Heart left ventricle (tissue), 16 donors: ENCODE data around the gene NDUFB5. TPM values are rescaled to one million over a fixed set of nuclear protein-coding genes. Genes with fewer than 3 reads are reported as not detected.
A peak's percentile ranks its signal among the peaks of the same experiment; 100 is the strongest.

Experiments
- ATAC-seq, 4 donors: fragments of 200-7000 bp; cut with Tn5 transposase; one replicate each; pipeline ENCODE4 v1.9.1; 2020 to 2022; ENCODE audit warnings: moderate library complexity in 4 of 4, mild to moderate bottlenecking in 3 of 4, moderate number of reproducible peaks in 1 of 4
- DNase-seq, 5 donors: peaks; one replicate each; pipeline ENCODE4 v3.0.0-alpha.2; 2020
- H3K27ac ChIP-seq, 12 donors: fragments of 200-600 bp; sonication (generic) in 4 of 12; one replicate each; pipeline versions ENCODE4 v1.5.0 to v1.8.0; 2016 to 2022; ENCODE audit warnings: mild to moderate bottlenecking in 2 of 12
- H3K27me3 ChIP-seq, 9 donors: fragments of 200-600 bp; sonication (generic) in 2 of 9; one replicate each; pipeline versions ENCODE4 v1.5.1 to v1.8.0; 2016 to 2022; ENCODE audit warnings: mild to moderate bottlenecking in 3 of 9
- H3K36me3 ChIP-seq, 9 donors: fragments of 200-600 bp; sonication (generic) in 2 of 9; one replicate each; pipeline versions ENCODE4 v1.5.0 to v1.8.0; 2018 to 2022; ENCODE audit warnings: mild to moderate bottlenecking in 2 of 9
- H3K4me1 ChIP-seq, 12 donors: fragments of 200-600 bp; sonication (generic) in 4 of 12; one replicate each; pipeline versions ENCODE4 v1.5.0 to v1.8.0; 2016 to 2022; ENCODE audit warnings: mild to moderate bottlenecking in 3 of 12
- H3K4me3 ChIP-seq, 12 donors: fragments of 200-600 bp; sonication (generic) in 4 of 12; one replicate each; pipeline versions ENCODE4 v1.5.0 to v1.8.0; 2017 to 2022; ENCODE audit warnings: mild to moderate bottlenecking in 9 of 12, moderate library complexity in 4 of 12
- H3K9me3 ChIP-seq, 12 donors: fragments of 200-600 bp; sonication (generic) in 4 of 12; one replicate each; pipeline versions ENCODE4 v1.5.0 to v1.8.0; 2016 to 2022; ENCODE audit warnings: mild to moderate bottlenecking in 1 of 12
- POLR2A ChIP-seq, 2 donors: fragments of 450-650 bp; IDR thresholded peaks; one replicate each; pipeline ENCODE4 v1.6.1; 2017; ENCODE audit warnings: antibody characterized with exemption in 2 of 2, mild to moderate bottlenecking in 2 of 2, moderate library complexity in 2 of 2
- WGBS, 4 donors: extraction: QIAGEN DNeasy Blood & Tissue Kit in 2 of 4; methylation state at CpG; one replicate each; pipeline versions ENCODE4 v1.1.5 to v1.1.7; 2013 to 2018; 5-methylcytosine and 5-hydroxymethylcytosine counted together
- intact Hi-C, 10 donors: fragments of 100-400 bp; cut with DNase I; formaldehyde crosslinking; loops; one replicate each; pipeline versions ENCODE4 v1.11.1 to v1.14.2; 2022
- polyA plus RNA-seq, 2 donors: library from polyadenylated mRNA; stranded (reverse); fragments of 200-250 nt; gene quantifications; one replicate each; pipeline ENCODE4 v1.2.3, GENCODE V29; 2013
- total RNA-seq, 9 donors: library from RNA; depleted of rRNA in 2 of 9; stranded (reverse); fragments of >200 nt in 2 of 9; fragmentation: NEBNext Ultra II Directional in 3 of 9; extraction: Animal tissue kit (Norgen Biotek cat#: 25700) in 3 of 9; gene quantifications; one replicate each; pipeline versions ENCODE4 v1.1.0 to v1.2.4, GENCODE V29; 2016 to 2023
- TF ChIP-seq, protein P1 (sequence below), 12 donors: fragments of 200-600 bp; sonication (generic) in 4 of 12; IDR thresholded peaks; one replicate each; pipeline versions ENCODE4 v1.5.0 to v1.8.0; 2018 to 2022; ENCODE audit warnings: antibody characterized with exemption in 12 of 12, mild to moderate bottlenecking in 5 of 12
- donor health status: ischemic (EF 13 %, LVEDD 7.1; RV severe dilation, severe dysfunction).
- donor health status: healthy with polysubstance abuse.
- donor health status: DM: no; HTN: yes; CAD: no.
- donor health status: DM: no; HTN: no; CAD: no.
- donor health status: ischemic (EF 25% LVEDD 6.9; RV normal size, moderate dysfunction).
- donor health status: ischemic (EF 25% LVEDD 5.7; RV mildly dilated, moderate dysfunction).
- donor health status: healthy.
- donor health status: DM: yes; HTN: yes; CAD: no.
- donor health status: ischemic (EF 35%, LVEDD 5.7; RV mildly dilated, moderate dysfunction).
- donor health status: nonischemic (EF 11% LVEDD 7.7; RV severe dilation, severe dysfunction).
- donor health status: DM: yes; HTN: yes; CAD: no.
- donor health status: PGD.
- donor health status: ischemic (EF 29% LVEDD 5.4; RV normal size, mild dysfunction).
- donor health status: nonischemic (EF 23%, LVEDD 6.1; RV moderate dilation, normal function).

Gene NDUFB5
- total and polyA plus RNA-seq, 11 donors = 138 to 383 (median 317) TPM

DNA sequence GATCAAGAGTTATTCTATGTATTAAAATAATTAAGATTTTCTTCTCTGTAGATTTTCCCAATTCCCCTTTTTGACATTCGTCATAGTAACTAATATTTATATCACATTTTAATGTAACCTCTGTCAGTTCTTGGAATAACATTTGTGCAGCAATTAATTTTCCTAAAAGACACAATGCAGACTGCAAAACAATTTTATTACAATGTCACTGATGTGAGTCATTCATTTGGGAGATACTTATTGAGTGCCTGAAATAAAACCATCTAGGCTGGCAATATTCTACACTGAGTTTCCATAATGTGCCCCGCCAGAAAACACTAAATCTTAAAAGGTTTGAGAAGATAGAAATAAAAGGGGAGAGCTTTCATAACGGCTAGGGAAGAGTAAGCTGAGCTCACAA, 41.6 kb downstream of the NDUFB5 start:
- Histone ChIP-seq H3K27me3 (no peaks in the 10 kb centered on the region), H3K4me1 (no peaks in the 10 kb centered on the region), H3K36me3 (no peaks in the 10 kb centered on the region), H3K27ac (no peak overlapping the region), H3K9me3 (no peaks in the 10 kb centered on the region), H3K4me3 (no peak overlapping the region)
- TF ChIP-seq, protein P1, sequence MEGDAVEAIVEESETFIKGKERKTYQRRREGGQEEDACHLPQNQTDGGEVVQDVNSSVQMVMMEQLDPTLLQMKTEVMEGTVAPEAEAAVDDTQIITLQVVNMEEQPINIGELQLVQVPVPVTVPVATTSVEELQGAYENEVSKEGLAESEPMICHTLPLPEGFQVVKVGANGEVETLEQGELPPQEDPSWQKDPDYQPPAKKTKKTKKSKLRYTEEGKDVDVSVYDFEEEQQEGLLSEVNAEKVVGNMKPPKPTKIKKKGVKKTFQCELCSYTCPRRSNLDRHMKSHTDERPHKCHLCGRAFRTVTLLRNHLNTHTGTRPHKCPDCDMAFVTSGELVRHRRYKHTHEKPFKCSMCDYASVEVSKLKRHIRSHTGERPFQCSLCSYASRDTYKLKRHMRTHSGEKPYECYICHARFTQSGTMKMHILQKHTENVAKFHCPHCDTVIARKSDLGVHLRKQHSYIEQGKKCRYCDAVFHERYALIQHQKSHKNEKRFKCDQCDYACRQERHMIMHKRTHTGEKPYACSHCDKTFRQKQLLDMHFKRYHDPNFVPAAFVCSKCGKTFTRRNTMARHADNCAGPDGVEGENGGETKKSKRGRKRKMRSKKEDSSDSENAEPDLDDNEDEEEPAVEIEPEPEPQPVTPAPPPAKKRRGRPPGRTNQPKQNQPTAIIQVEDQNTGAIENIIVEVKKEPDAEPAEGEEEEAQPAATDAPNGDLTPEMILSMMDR (IDR thresholded peaks at IDR 0.05) = no peak
- TF ChIP-seq POLR2A (IDR thresholded peaks at IDR 0.05) = no peak
- DNase-seq = no peak
- no peak for ATAC-seq
- 79 to 86% (median 84%) methylated on average over 3 of the region's 3 CpGs for WGBS, 4 donors
- intact Hi-C loops = no loop called here

DNA sequence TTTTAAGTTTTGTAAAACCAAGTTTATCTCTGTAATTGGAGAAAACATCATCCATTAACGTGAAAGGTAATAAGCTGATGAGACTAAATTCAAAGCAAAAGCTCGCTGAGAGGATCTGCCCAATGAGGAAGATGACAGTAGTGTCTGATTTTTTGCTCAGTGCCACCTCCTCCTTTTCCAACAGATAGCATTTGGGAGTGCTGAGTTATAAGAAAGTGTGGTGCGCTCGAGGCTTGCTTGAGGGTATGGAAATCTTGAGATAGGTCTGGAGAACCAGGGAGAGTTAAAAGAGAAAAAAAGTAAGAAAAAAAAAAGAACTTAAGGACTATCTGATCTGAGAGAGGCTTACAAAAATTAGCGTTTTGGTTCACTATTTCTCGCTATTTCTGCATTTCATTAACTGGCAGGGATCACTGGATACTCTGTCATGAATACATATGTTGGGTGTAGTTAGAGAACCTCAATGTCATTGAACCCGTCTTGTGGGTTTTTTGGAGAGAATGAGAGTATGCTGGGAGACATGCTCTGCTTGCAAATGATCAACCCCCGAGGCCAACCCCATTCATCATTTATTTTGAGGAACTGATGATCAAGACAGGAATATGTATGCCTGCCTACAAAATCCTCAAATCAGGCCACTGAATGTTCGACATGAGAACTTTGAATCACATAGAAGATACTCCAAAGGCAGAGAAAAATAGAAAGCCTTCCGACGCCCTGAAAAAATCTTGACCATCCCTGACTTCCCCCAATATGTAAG, 47.3 kb downstream of the NDUFB5 start:
- intact Hi-C loops = loop anchor here in 6 of 10 donors (5.0 to 10.0 kb wide), 5 partner anchors 65 to 93 kb away; no protein-coding TSS in a partner anchor
- H3K27me3 ChIP-seq = no peaks in the 10 kb centered on the region
- no peak for TF ChIP-seq POLR2A (IDR thresholded peaks at IDR 0.05)
- TF ChIP-seq, protein P1 (IDR thresholded peaks at IDR 0.05) = no peak
- peak overlapping the region in 9 of 12 donors; percentile 88 to 97 (median 93) for H3K27ac ChIP-seq
- no peak for ATAC-seq
- peaks cover 0 to 26% (median 8%) of the 10 kb centered on the region in 12 donors for H3K4me1 ChIP-seq
- no peaks in the 10 kb centered on the region for H3K9me3 ChIP-seq
- peak overlapping the region in 11 of 12 donors; percentile 70 to 93 (median 88) for H3K4me3 ChIP-seq
- 56 to 62% (median 58%) methylated on average over 11 of the region's 11 CpGs for WGBS, 4 donors
- no peak for DNase-seq
- no peaks in the 10 kb centered on the region for H3K36me3 ChIP-seq

DNA sequence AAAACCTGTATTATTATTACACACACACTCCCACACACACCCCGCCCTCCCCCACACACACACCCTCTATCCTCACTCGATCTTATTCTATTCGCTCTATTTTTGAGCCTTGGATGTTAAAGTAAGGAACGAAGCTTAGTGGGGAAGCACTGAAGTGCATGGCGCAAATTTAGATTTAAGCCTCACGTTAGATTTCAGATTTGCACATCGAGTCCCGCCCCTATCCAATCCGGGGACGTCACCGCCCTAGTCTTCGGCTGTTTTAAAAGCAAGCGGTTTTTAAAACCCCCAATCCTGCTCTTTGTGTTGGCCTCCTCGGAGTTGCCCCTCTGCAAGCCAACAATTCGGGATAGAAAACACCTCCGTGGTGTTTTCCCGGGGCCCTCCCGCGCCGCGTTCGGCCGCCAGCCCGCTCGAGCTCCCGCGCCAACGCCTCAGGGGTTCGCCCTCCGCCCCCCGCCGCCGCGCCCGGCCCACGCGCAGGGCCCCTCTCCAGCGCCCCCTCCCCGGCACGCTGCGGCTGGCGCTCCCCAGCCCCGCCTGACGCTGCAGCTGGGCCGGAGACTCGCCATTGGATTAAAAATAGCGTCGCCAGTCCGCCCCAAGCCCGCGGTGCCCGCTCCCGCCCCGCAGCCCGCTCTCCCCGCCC, 48.0 kb downstream of the NDUFB5 start, which contains the start of gene USP13:
TSS of gene USP13 (plus strand) at position 594 of the 649 bp plus-strand sequence. CDS start 186 bp downstream, outside the sequence.
- peak within 1 kb of the TSS; percentile 86 to 97 (median 92) for H3K27ac ChIP-seq
- peak within 1 kb of the TSS; percentile 61 to 93 (median 88) for H3K4me3 ChIP-seq
- WGBS, 4 donors = 0 to 1% (median 1%) methylated on average over 45 to 56 of the region's 56 CpGs
- TF ChIP-seq, protein P1 (IDR thresholded peaks at IDR 0.05) = peak in 1 of 12 donors; percentile 11
- TF ChIP-seq POLR2A (IDR thresholded peaks at IDR 0.05) = no peak
- H3K36me3 ChIP-seq = no peaks in the 10 kb centered on the region
- H3K27me3 ChIP-seq = no peaks in the 10 kb centered on the region
- DNase-seq (peak; percentile 73 to 81 (median 79)), ATAC-seq (peak; percentile 31 to 79 (median 64))
- H3K9me3 ChIP-seq = no peaks in the 10 kb centered on the region
- intact Hi-C loops = loop anchor here in 6 of 10 donors (5.0 to 10.0 kb wide), 5 partner anchors 65 to 92 kb away; no protein-coding TSS in a partner anchor
- peaks cover 0 to 28% (median 8%) of the 10 kb centered on the region in 12 donors for H3K4me1 ChIP-seq
